HG03457 (cell line): ENCODE data around the gene RFX4.
"Not testable (repeated sequence)": the region's sequence is repeated elsewhere in the genome, so short reads cannot be mapped to it uniquely, and the experiment has no call there.

Experiments used
- ATAC-seq: cut with Tn5 transposase; IDR thresholded peaks from one replicate; pipeline ENCODE4 v1.9.1; 2021; ENCODE audit warnings: moderate number of reproducible peaks; ENCODE audit not compliant: unreplicated experiment

RFX4 gene

GRCh38 chr12:106685381-106685780, 102.6 kb downstream of the RFX4 start:
- ATAC-seq, result no peak

DNA sequence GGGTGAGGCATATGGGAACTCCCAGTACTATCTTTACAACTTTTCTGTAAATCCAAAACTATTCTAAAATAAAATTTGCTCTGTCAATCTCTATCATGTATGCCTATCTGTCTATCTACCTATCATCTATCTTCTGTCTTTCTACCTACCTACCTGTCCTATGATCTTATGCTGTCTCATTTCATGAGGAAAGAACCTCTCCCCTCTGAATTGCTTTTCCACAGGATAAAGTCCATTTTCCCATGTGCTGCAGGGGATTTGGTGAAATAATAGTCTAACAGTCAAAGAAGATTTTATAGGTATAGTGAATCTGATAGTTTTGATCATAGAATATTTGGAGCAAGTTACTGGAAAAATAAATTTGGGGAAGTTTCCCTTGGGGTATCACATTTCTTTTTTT, 104.9 kb downstream of the RFX4 start:
- no peak for ATAC-seq

DNA sequence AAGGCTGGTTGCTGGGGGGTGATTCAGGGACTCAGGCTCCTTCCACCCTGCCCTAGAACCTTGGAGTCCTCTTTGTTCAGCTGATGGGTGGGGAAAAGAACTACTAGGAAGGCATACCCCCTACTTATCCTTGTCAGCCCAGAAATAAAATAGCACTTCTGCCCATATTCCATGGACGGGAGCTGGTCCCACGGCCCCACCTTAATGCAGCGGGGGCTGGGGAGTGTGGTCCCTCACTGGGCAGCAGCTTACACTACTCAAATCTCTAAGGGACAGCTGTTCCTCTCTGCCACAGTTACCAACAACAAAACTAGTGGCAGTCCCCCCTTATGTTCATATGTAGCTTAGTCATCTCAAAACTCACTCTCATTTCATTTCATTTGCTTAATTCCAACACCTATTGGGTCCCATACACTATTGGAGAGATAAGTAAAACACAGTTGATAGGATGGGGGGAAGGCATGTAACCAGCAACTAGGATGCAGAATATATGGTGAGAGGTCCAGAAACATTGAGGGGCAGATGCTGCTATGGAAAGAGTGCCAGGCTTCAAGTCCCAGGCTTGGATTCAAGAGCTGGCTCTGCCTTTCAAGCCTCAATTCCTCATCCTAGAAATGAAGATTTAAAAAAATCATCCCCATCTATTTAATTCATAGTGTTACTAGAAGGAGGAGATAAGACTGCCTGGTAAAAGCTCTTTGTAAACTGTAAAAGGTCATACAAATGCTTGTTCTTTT, 107.9 kb downstream of the RFX4 start:
- ATAC-seq, result no peak

DNA sequence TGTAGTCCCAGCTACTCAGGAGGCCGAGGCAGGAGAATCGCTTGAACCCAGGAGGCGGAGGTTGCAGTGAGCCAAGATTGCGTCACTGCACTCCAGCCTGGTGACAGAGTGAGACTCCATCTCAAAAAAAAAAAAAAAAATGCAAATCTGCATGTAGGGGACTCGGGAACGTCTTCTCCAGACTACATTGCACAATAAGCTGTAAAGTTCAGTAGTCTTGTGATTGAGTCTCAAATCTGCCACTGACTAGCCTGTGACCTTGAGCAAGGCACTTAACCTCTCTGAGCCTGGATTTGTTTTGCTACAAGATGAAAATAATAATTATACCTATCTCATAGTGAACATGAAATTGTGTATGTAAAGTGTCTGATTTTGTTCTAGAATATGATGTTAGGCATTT, 109.2 kb downstream of the RFX4 start:
- ATAC-seq, result not testable (repeated sequence)

DNA sequence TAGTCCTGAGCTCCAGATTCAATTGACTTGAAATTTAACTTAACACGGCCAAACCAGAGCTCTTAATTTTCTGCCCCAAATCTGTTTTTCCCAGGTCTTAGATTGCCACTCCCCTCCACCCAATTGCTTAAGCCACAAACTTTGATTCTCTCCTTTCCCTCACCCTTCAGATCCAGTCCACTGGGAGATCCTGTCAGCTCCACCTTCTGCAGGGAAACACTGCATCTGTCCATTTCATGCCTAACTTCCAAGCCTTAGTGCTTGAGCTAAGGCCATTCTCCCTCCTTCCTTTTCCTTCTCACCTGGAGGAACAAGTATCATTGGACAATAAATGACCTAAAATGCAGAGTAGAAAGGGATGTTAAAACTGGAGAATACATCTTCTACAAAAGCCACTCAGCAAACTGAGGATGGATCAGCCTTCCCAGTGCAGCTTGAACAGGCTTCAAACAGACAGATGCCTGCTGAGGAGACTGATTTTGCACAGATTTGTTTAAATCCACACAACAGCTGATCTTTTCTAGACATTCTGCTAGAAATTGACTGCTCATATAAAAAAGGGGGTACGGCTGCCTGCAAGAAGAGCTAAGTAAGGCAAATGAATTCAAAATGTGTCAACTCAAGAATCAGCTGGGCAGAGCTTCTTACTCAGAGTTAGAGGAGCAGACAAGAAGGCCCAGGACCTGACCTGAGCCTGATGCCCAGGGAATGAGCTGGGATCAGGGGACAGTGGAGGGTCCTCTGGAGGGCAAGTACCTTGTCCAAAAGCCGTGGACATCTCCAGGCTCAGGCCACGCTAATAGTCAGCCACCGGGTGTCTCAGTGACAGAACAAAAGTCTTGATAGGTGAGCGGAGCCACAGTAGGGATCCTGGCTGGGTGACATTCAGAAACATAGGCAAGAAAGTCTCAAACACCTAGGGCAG, 110.4 kb downstream of the RFX4 start:
- ATAC-seq, result no peak

- ATAC-seq, result no peak
Measured at GRCh38 chr12:106696071-106696470, 113.3 kb downstream of the RFX4 start.

DNA sequence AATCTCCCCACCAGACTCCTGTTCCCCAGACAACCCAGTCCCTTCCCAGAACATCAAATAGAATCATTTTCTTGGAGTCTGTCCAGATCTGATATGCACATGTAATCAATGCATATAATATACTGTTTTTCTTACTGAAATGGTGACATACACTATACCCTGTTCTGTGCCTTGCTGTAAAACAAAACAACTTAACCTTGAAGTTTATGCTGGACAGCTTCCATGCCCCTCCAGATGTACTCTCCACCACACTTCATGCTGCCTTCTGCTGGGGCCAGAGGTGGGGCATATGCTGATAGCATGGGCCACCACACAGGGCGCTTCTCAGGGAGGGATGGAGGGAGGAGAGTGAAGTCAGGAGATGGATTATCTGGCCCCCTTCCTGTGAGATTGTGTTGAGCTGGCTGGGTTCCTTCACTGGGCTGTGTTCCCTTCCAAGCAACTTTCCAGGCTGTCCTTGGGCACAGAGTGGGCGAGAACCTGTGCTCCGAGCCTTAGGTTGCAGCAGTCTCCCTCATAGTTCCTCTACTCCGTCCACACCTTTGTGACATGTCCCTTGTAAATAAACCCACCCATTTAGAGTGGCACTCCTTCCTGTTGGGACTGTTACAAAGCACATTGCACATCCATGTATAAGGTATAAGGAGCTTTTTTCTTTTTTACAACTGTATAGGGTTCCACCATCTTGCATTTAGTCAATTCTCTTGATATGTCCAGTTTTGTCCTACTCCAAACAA, 114.0 kb downstream of the RFX4 start:
- no peak for ATAC-seq

- no peak for ATAC-seq
Measured at GRCh38 chr12:106704081-106704480, 121.3 kb downstream of the RFX4 start.

GRCh38 chr12:106705971-106706370, 123.2 kb downstream of the RFX4 start:
- no peak for ATAC-seq

DNA sequence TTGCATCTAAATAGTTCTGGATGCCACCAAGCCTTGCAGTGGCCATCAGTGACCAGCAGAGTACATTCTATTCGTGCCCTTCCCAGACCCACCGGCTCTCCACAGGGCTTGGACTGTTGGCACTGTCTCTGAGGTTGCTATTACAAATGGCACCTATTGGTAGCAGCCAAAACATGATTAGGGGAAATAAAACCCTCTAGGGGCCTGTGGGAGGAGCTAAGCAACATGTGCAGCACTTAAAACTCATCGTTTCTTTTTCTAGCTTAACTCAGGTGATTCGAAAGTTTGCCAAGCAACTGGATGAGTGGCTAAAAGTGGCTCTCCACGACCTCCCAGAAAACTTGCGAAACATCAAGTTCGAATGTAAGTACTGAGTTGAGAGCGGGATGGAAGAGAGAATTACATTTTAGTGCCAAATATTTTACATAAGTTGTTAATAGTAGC, 126.3 kb downstream of the RFX4 start:
- ATAC-seq, result no peak

DNA sequence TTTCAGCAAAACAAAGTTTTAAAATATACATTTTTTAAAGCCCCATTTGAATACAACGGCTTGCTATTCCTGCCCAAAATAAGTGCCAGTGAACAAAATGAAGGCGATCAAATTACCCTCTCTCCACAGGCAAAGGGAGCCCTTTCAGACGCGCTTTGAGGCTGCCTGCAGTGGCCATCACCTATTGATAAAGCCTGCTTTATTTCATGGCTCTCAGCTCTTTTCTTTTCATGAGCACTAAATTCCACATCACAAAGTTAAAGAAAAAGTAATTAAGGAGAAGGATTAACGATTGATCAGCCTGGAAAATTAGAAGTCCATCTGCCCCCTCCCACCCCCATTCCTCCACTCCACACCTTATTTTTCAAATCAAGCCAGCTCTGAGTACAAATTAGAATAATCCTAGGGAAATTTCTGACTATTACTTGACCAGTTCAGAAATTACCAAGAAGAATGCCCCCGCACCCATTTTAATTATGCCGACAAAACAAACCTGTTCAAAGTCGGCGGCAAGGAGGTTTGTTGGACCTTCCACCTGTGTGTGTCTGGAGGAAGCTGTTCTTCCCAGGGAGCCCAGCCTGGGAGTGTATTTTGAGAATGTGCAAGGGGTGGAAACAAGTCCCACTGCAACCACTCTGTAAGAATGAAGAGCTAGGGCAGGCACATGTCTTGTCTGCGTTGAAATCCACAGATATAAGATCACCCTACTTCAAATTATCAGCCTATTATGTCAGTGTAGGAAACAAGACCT, 127.5 kb downstream of the RFX4 start:
- ATAC-seq, result no peak

DNA sequence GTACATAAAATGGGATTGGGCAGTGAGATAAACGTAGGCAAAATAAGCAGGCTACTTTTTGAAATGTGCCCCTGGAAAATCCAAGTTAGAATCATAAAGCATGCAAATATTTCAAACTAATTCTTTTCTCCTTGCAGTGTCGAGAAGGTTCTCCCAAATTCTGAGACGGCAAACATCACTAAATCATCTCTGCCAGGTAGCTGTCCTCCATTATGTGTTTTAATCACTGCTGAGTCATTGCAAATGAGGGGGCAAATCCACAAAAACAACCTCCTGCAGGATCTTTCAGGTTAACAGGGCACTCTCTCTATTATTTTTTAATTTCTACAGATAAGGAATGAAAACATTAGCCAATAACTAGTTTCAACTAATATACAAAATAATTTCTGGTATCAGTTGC, 128.5 kb downstream of the RFX4 start:
- no peak for ATAC-seq

DNA sequence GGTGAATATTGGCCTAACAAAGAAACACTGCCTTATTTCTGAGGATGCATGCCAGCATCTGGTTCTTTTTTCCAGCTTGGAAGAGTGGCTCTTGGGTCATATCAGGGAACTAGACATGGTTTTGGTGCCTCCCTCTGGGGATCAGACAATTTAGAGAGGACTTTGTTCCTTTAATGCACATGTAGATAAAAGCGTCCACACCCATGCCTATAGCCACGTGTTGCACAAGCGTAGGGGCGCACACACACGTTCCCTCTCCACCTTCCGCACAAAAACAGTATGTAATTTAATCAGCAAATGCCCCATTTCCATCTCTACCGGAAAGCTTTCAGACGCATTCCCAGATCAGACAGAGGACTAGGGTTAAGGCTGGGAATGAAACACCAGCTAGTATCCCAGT, 130.0 kb downstream of the RFX4 start:
- ATAC-seq, result no peak

- no peak for ATAC-seq
Measured at GRCh38 chr12:106714926-106715325, 132.1 kb downstream of the RFX4 start.

DNA sequence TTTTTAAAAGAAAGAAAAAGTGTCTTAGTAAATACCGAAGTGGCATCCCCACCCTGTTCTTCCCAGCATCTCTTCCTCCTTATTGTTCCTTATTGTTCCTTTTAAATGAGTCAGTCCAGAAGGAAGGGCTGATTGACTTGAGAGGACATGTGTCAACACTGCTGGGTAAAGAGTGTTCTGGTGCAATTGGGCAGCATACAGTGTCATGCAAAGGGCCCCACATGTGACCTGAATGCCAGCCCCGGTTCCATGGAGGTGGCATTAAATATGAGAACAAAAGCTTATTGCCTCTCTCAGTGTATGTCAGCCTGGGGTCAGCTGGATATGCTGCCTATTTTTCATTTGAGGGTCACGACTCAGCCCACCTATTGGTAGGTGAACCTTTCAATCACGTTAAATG, 132.8 kb downstream of the RFX4 start:
- no peak for ATAC-seq

- ATAC-seq, result no peak
Measured at GRCh38 chr12:106717673-106718072, 134.9 kb downstream of the RFX4 start.

- ATAC-seq, result no peak
Measured at GRCh38 chr12:106719879-106720278, 137.1 kb downstream of the RFX4 start.

GRCh38 chr12:106720696-106721095, 137.9 kb downstream of the RFX4 start:
- ATAC-seq, result no peak

GRCh38 chr12:106721915-106722314, 139.1 kb downstream of the RFX4 start:
- no peak for ATAC-seq

DNA sequence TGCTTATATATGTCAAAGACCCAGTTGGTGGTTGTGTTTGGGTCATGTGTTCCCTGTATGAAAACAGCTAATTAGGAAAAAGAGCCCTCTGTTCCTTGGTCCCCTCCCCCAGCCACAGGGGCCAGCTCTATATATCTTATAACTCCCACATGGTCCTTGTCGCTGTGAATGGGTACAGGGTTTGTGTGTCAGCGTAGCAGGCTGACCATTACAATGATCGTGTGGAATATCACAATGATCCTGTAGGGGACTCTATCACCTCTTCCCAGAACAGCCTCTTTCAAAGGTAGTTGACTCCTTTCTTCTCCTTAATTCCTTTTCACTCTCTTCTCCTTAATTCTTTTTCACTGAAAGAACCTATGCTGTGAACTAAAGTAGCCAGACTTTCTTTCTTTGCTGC, 140.0 kb downstream of the RFX4 start:
- no peak for ATAC-seq

GRCh38 chr12:106723416-106723815, 140.6 kb downstream of the RFX4 start:
- no peak for ATAC-seq
